Upper lobe of left lung (tissue), 4 donors: Measurements from ENCODE around the gene ABCA12.

ENCODE experiments used
- EP300 ChIP-seq, 4 donors: sonication (generic); formaldehyde crosslinking; IDR thresholded peaks; one replicate each; pipeline ENCODE4 v1.5.1; 2017; ENCODE audit warnings: antibody characterized with exemption in 4 of 4, control low read depth in 2 of 4
- POLR2A ChIP-seq, 4 donors: fragments of 450-650 bp; IDR thresholded peaks; one replicate each; pipeline ENCODE4 v1.5.1; 2016 to 2017; ENCODE audit warnings: antibody characterized with exemption in 4 of 4, mild to moderate bottlenecking in 2 of 4
- POLR2AphosphoS5 ChIP-seq, 2 donors: sonication (generic); formaldehyde crosslinking; IDR thresholded peaks; one replicate each; pipeline ENCODE4 v1.5.1; 2017; ENCODE audit warnings: antibody characterized with exemption in 2 of 2
- TF ChIP-seq, protein P1 (sequence below), 6 experiments: fragments of 450-650 bp in 4 of 6; fragments of 200-600 bp in 2 of 6; sonication (generic) in 2 of 6; IDR thresholded peaks; one replicate each; pipeline ENCODE4 v1.5.1; 2016 to 2019; ENCODE audit warnings: antibody characterized with exemption in 6 of 6

GRCh38 chr2:215060861-215061536, 77.4 kb downstream of the ABCA12 start:
- TF ChIP-seq, protein P1, sequence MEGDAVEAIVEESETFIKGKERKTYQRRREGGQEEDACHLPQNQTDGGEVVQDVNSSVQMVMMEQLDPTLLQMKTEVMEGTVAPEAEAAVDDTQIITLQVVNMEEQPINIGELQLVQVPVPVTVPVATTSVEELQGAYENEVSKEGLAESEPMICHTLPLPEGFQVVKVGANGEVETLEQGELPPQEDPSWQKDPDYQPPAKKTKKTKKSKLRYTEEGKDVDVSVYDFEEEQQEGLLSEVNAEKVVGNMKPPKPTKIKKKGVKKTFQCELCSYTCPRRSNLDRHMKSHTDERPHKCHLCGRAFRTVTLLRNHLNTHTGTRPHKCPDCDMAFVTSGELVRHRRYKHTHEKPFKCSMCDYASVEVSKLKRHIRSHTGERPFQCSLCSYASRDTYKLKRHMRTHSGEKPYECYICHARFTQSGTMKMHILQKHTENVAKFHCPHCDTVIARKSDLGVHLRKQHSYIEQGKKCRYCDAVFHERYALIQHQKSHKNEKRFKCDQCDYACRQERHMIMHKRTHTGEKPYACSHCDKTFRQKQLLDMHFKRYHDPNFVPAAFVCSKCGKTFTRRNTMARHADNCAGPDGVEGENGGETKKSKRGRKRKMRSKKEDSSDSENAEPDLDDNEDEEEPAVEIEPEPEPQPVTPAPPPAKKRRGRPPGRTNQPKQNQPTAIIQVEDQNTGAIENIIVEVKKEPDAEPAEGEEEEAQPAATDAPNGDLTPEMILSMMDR (IDR thresholded peaks at IDR 0.05) = no peak
- TF ChIP-seq EP300 (IDR thresholded peaks at IDR 0.05) (no peak), POLR2AphosphoS5 (IDR thresholded peaks at IDR 0.05) (no peak), POLR2A (IDR thresholded peaks at IDR 0.05) (no peak)
